ENCODE data around the gene CRB1.

Gene CRB1

GRCh38 chr1:197268012-197268411, at the start of gene CRB1:
CRB1 (plus strand) TSS chr1:197268252; CDS start chr1:197268413, 161 bp downstream.
- peak in 1 of 2 experiments; percentile 48 for DNase-seq

- no peak for DNase-seq
These were observed 49.2 kb upstream of the CRB1 start for GRCh38 chr1:197218857-197219256.

- no peak for DNase-seq
These were observed 45.9 kb upstream of the CRB1 start for GRCh38 chr1:197222025-197222685.

- no peak for DNase-seq
These were observed 45.3 kb upstream of the CRB1 start for GRCh38 chr1:197222780-197223179.

GRCh38 chr1:197224160-197224559, 43.9 kb upstream of the CRB1 start:
- peak in 1 of 2 experiments; percentile 16 for DNase-seq

GRCh38 chr1:197225611-197226010, 42.4 kb upstream of the CRB1 start:
- DNase-seq, result no peak

- no peak for DNase-seq
These were observed 33.5 kb upstream of the CRB1 start for GRCh38 chr1:197234581-197234980.

- DNase-seq, result no peak
These were observed 32.7 kb upstream of the CRB1 start for GRCh38 chr1:197235355-197235754.

GRCh38 chr1:197247465-197247864, 20.6 kb upstream of the CRB1 start:
- no peak for DNase-seq

GRCh38 chr1:197249324-197249723, 18.7 kb upstream of the CRB1 start:
- DNase-seq, result no peak

- no peak for DNase-seq
These were observed 17.4 kb upstream of the CRB1 start for GRCh38 chr1:197250616-197251015.

- DNase-seq, result peak in 1 of 2 experiments; percentile 4
These were observed 15.1 kb upstream of the CRB1 start for GRCh38 chr1:197252973-197253372.

GRCh38 chr1:197254866-197255265, 13.2 kb upstream of the CRB1 start:
- DNase-seq, result no peak

- no peak for DNase-seq
These were observed 3.0 kb upstream of the CRB1 start for GRCh38 chr1:197264936-197265567.

- DNase-seq, result peak; percentile 69 to 75
These were observed 1.0 kb downstream of the CRB1 start for GRCh38 chr1:197269053-197269452.

- DNase-seq, result no peak
These were observed 4.7 kb downstream of the CRB1 start for GRCh38 chr1:197272791-197273190.

GRCh38 chr1:197277166-197277565, 9.1 kb downstream of the CRB1 start:
- DNase-seq, result no peak

- DNase-seq, result no peak
These were observed 16.3 kb downstream of the CRB1 start for GRCh38 chr1:197284325-197284724.

GRCh38 chr1:197284966-197285365, 16.9 kb downstream of the CRB1 start:
- DNase-seq, result no peak

- DNase-seq, result no peak
These were observed 17.6 kb downstream of the CRB1 start for GRCh38 chr1:197285526-197286205.

GRCh38 chr1:197286634-197287033, 18.6 kb downstream of the CRB1 start:
- no peak for DNase-seq

- no peak for DNase-seq
These were observed 19.8 kb downstream of the CRB1 start for GRCh38 chr1:197287863-197288262.

GRCh38 chr1:197302775-197303174, 34.7 kb downstream of the CRB1 start:
- no peak for DNase-seq

GRCh38 chr1:197303463-197303862, 35.4 kb downstream of the CRB1 start:
- DNase-seq, result no peak
